Measurements from ENCODE around the gene METRN.

The METRN gene

GRCh38 chr16:693364-693763 lies 21.6 kb upstream of the METRN start:
- DNase-seq, result no peak

GRCh38 chr16:693766-694165 lies 21.2 kb upstream of the METRN start:
- DNase-seq, result peak; percentile 45

GRCh38 chr16:694187-694862 lies 20.6 kb upstream of the METRN start:
- DNase-seq, result no peak

- no peak for DNase-seq
Measured at GRCh38 chr16:694863-695354, 20.0 kb upstream of the METRN start.

GRCh38 chr16:695355-696089 lies 19.4 kb upstream of the METRN start:
- DNase-seq, result peak; percentile 52

GRCh38 chr16:698911-699671 lies 15.8 kb upstream of the METRN start:
- DNase-seq, result no peak

- peak; percentile 36 for DNase-seq
Measured at GRCh38 chr16:700684-701584, 14.0 kb upstream of the METRN start.

GRCh38 chr16:702341-702740 lies 12.6 kb upstream of the METRN start:
- DNase-seq, result no peak

GRCh38 chr16:703406-703805 lies 11.5 kb upstream of the METRN start:
- no peak for DNase-seq

- DNase-seq, result no peak
Measured at GRCh38 chr16:704047-704446, 10.9 kb upstream of the METRN start.

GRCh38 chr16:704552-705380 lies 10.2 kb upstream of the METRN start:
- no peak for DNase-seq

- DNase-seq, result no peak
Measured at GRCh38 chr16:705431-706188, 9.3 kb upstream of the METRN start, which contains the start of gene FBXL16. TSS of gene FBXL16 (minus strand) at chr16:705801. CDS start at chr16:697405, 8,396 bp downstream.

- DNase-seq, result no peak
Measured at GRCh38 chr16:706189-707061, 8.5 kb upstream of the METRN start.

GRCh38 chr16:707062-707538 lies 7.8 kb upstream of the METRN start:
- no peak for DNase-seq

GRCh38 chr16:708019-708418 lies 6.9 kb upstream of the METRN start:
- no peak for DNase-seq

GRCh38 chr16:708959-709358 lies 6.0 kb upstream of the METRN start:
- no peak for DNase-seq

- no peak for DNase-seq
Measured at GRCh38 chr16:709566-710499, 5.1 kb upstream of the METRN start.

GRCh38 chr16:710500-711075 lies 4.3 kb upstream of the METRN start:
- no peak for DNase-seq

Data from activated gamma-delta T cell treated with Interleukin-2 at 50 U/mL for 16 hours (primary cell).